ENCODE results near the gene NBEAL1.
A peak's percentile ranks its signal among the peaks of the same experiment; 100 is the strongest.
"Not testable (repeated sequence)": the region's sequence is repeated elsewhere in the genome, so short reads cannot be mapped to it uniquely, and the experiment has no call there.

NBEAL1 gene

GRCh38 chr2:203238292-203238703, 223.6 kb downstream of the NBEAL1 start:
- DNase-seq = no peak

GRCh38 chr2:203238704-203239526, 224.2 kb downstream of the NBEAL1 start, which contains the start of gene CYP20A1:
Gene CYP20A1 (plus strand): TSS chr2:203239018. CDS start chr2:203239063, 45 bp downstream.
- peak; percentile 98 for DNase-seq

- no peak for DNase-seq
Measured at GRCh38 chr2:203240491-203240890, 225.8 kb downstream of the NBEAL1 start.

DNA sequence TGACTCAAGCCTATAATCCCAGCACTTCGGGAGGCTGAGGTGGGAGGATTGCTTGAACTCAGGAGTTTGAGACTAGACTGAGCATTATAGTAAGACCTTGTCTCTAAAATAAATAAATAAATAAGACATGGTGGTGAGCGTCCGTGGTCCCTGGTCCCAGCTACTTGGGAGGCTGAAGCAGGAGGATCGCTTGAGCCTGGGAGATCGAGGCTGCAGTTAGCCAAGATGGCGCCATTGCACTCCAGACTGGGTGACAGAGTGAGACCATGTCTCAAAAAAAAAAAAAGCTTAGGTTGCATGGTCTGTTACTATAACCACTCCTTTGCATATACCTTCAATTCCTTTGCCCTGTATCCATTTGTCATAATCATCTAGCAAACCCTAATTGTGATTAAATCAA, 227.8 kb downstream of the NBEAL1 start:
- DNase-seq = no peak

DNA sequence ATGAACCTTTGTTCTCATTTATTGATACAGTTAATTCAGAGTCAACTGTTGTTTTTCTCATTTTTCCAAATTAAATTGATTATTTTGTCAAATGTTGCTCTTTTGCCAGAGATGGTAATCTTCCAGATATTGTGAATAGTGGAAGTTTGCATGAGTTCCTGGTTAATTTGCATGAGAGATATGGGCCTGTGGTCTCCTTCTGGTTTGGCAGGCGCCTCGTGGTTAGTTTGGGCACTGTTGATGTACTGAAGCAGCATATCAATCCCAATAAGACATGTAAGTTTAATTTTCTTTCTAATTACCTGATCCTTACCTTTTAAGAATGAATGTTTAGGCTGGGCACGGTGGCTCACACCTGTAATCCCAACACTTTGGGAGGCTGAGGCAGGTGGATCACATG, 232.0 kb downstream of the NBEAL1 start:
- DNase-seq = no peak

DNA sequence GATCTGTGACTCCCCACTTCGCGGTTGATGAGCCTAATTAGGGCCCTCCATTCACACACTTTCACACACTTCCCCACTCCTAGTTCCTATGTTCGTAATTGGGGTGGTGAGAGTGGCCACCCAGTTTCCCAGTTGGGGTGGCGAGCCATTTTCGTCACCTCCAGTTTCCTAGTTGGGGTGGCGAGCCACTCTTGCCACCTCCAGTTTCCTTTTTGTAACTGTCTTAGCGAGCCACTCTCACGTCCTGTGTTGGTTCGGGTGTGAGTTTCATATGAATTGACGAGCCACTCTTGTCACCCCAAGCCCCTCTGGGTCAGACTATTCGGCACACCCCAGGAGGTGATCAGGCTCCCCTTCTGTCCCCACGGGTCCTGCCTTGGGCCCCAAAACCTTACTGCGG, 238.1 kb downstream of the NBEAL1 start:
- no peak for DNase-seq

DNA sequence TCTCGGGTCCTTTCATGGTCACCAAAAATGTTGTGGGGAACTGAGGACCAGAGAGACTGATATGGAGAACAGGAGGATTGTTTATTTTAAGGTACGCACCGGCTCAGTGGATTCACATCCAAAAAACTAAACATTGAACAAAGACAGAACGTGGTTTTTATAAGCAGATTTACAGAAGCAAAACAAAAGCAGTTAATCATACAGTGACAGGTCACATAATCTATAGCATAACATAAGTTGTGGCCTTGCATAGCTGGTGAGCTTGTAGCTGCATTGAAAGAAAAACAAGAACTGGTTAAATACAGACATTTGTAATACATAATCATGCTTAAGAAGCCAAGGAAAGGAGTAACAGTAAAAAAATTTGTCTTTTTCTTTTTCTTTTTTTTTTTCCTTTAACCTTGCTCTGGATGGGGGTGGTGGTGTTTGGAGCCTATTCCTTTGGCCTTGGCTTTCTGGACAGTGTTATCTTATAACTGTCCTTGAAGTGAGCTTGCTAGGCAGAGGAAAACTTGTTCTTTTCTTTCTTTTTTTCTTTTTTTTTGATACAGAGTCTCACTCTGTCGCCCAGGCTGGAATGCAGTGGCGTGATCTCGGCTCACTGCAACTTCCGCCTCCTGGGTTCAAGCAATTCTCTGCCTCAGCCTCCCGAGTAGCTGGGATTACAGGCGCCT, 238.9 kb downstream of the NBEAL1 start:
- DNase-seq = not testable (repeated sequence)

DNA sequence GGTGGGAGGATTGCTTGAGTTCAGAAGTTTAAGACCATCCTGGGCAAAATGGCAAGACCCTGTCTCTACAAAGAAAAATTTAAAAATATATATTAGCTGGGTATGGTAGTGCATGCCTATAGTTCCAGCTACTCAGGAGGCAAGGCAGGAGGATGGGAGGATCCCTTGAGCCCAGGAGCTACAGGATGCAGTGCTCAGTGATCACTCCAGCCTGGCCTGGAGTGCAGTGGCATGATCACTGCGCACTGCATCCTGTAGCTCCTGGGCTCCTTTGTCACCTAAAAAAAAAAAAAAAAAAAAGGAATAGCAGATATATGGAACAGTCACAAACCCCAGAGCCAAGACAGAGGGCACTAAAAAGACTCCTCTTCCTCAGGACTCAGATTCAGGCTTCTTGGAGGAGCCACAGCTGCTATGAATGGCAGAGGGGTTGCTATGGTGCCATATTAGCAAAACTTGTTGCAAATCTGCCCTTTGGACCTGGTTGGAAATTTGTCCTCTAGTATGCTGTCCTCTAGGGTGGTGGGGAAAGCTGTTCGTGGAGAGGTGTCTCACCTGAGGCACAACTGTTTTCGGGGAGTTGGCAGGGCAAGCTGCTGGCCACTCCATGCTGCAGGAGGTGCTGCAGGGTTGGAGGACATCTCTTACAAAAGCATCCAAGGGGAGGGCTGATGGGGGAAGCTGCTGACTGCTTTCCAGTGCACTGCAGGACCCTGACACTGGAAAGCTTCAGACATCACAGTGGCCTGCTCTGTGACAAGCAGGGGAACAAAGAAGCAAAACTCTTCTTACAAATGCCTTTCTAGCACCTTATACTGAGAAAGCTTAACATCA, 246.9 kb downstream of the NBEAL1 start:
- DNase-seq = no peak

Measured in activated CD4-positive, alpha-beta T cell treated with anti-CD3 and anti-CD28 coated beads, Interleukin-10, Interleukin-2, amounts not matched to agents 100 ng/mL and 50 ng/mL, durations not matched to agents 16 hours and 8 hours (primary cell).